Tibial nerve (tissue), 3 donors: ENCODE results near the gene SIRT3.

Experiments used
- POLR2A ChIP-seq, 2 donors: fragments of 450-650 bp; IDR thresholded peaks; one replicate each; pipeline ENCODE4 v1.6.1; 2017; ENCODE audit warnings: antibody characterized with exemption in 2 of 2, mild to moderate bottlenecking in 2 of 2, moderate library complexity in 2 of 2
- TF ChIP-seq, protein P1 (sequence below), 5 experiments: fragments of 200-600 bp in 3 of 5; fragments of 450-650 bp in 2 of 5; sonication (generic) in 3 of 5; IDR thresholded peaks; one replicate each; pipeline ENCODE4 v1.5.1; 2016 to 2019; ENCODE audit warnings: antibody characterized with exemption in 5 of 5, mild to moderate bottlenecking in 3 of 5, moderate library complexity in 2 of 5

DNA sequence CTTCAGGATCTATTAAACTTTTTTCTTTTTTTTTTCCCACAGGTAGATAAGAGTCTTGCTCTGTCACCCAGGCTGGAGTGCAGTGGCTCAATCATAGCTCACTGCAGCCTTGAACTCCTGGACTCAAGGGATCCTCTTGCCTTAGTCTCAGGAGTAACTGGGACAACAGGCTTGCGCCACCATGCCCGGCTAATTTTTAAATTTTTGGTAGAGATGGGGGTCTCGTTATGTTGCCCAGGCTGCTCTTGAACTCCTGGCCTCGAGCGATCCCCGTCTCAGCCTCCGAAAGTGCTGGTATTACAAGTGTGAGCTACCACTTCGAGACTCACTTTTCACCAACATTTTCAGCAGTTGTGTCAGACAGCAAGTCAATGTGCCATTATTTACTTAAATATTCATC lies 962 bp downstream of the SIRT3 start:
- TF ChIP-seq, protein P1, sequence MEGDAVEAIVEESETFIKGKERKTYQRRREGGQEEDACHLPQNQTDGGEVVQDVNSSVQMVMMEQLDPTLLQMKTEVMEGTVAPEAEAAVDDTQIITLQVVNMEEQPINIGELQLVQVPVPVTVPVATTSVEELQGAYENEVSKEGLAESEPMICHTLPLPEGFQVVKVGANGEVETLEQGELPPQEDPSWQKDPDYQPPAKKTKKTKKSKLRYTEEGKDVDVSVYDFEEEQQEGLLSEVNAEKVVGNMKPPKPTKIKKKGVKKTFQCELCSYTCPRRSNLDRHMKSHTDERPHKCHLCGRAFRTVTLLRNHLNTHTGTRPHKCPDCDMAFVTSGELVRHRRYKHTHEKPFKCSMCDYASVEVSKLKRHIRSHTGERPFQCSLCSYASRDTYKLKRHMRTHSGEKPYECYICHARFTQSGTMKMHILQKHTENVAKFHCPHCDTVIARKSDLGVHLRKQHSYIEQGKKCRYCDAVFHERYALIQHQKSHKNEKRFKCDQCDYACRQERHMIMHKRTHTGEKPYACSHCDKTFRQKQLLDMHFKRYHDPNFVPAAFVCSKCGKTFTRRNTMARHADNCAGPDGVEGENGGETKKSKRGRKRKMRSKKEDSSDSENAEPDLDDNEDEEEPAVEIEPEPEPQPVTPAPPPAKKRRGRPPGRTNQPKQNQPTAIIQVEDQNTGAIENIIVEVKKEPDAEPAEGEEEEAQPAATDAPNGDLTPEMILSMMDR (IDR thresholded peaks at IDR 0.05) = no peak
- TF ChIP-seq POLR2A (IDR thresholded peaks at IDR 0.05) = no peak
